Measurements from ENCODE around the gene AFTPH.

DNA sequence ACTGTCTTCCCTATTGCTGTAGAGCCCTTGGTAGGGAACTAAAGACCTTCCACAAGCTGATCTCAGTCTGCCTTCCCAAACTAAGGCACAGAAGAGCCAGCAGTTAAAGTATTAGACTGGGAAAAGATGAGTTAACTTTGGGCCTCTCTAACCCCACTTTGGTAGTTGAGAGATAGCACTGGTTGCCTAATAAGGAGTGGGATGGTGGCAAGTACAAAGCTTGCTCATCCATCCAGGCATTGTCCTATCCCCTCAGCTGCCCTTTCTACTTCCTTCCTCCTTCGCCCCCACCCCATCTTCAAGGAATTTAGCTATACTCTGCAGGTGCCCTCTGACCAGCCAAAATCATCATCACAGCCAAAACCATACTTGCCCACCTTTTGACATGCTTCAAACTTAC is 22.2 kb upstream of the AFTPH start:
- TF ChIP-seq CTCF (IDR thresholded peaks at IDR 0.05) (no peak), POLR2A (IDR thresholded peaks at IDR 0.05) (no peak)
